SU-DHL-6 (cell line): ENCODE data around the gene PAF1.

Experiments
- CTCF ChIP-seq: fragments of 200-600 bp; sonication (generic); IDR thresholded peaks from one replicate; pipeline ENCODE4 v1.5.1; 2017; ENCODE audit warnings: antibody characterized with exemption, mild to moderate bottlenecking, low read length, moderate library complexity; ENCODE audit not compliant: insufficient read depth, poor library complexity, severe bottlenecking
- EZH2phosphoT487 ChIP-seq: fragments of 200-600 bp; sonication (generic), shearing (Covaris generic); conservative IDR thresholded peaks from 2 replicates; pipeline ENCODE4 v1.6.1; 2018; ENCODE audit warnings: mild to moderate bottlenecking, antibody characterized with exemption, low read length, moderate library complexity, mixed read lengths

- TF ChIP-seq CTCF: no peak
- TF ChIP-seq EZH2phosphoT487: no peak
These were observed 4.3 kb downstream of the PAF1 start for GRCh38 chr19:39386557-39386956.
